ENCODE data around the gene FYCO1. TPM values are rescaled to one million over a fixed set of nuclear protein-coding genes. Genes with fewer than 3 reads are reported as not detected.

Gene FYCO1
- total RNA-seq, 1 donor from 2014 or later = 14.9 TPM

DNA sequence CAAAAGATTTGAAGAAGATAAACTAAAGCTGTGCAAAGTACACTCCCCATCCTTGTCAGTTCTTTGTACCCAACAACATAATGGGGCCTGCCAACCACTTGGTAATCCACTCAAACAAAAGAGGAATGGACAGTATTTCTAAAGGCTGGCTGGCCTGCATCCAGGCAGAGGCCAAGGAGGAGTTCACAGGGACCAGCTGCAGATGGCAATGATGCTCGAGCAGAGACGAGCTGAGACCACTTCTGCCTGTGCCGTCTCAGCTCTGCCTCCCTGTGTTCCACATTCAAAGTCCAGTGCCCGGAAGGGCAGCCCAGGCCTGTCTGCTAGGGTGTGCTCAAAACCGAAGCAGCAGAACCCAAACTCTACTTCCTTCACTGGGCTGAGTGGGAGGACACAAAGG, 38.0 kb downstream of the FYCO1 start:
- intact Hi-C loops (cut with micrococcal nuclease) = no loop called here
- Mint-ChIP-seq H3K36me3 (ENCODE audit: low read depth) (peaks cover 97% of the 10 kb centered on the region), H3K27me3 (no peaks in the 10 kb centered on the region), H3K4me3 (no peak overlapping the region), H3K4me1 (peaks cover 11% of the 10 kb centered on the region), H3K27ac (no peak overlapping the region), H3K9me3 (no peaks in the 10 kb centered on the region)
- TF ChIP-seq, protein P1, sequence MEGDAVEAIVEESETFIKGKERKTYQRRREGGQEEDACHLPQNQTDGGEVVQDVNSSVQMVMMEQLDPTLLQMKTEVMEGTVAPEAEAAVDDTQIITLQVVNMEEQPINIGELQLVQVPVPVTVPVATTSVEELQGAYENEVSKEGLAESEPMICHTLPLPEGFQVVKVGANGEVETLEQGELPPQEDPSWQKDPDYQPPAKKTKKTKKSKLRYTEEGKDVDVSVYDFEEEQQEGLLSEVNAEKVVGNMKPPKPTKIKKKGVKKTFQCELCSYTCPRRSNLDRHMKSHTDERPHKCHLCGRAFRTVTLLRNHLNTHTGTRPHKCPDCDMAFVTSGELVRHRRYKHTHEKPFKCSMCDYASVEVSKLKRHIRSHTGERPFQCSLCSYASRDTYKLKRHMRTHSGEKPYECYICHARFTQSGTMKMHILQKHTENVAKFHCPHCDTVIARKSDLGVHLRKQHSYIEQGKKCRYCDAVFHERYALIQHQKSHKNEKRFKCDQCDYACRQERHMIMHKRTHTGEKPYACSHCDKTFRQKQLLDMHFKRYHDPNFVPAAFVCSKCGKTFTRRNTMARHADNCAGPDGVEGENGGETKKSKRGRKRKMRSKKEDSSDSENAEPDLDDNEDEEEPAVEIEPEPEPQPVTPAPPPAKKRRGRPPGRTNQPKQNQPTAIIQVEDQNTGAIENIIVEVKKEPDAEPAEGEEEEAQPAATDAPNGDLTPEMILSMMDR (IDR thresholded peaks at IDR 0.05) = no peak
- ATAC-seq (ENCODE audit: low read depth) = no peak
- no peak for DNase-seq
- ChIA-PET CTCF (no interaction called here), POLR2A (no interaction called here)

DNA sequence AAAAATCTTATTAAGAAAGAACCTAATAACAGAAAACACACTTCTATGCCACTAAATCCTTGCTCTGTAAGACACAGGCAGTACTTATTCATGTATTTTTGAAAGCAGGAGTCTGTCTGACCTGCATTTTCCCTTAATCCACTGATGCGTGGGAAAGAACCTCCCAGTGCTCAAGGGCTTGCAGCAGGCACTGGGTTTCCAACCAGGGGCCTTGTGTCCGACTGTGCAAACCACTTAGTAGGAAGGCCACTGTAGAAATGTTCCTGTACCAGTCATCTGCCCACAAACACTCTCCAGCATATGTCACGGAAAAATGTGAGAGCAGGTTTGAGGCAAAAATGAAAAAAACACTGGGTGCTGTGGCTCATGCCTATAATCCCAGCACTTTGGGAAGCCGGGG, 39.9 kb downstream of the FYCO1 start:
- TF ChIP-seq, protein P1 (IDR thresholded peaks at IDR 0.05) = no peak
- H3K27ac Mint-ChIP-seq = no peak overlapping the region
- ATAC-seq (ENCODE audit: low read depth) = no peak
- DNase-seq = no peak
- no peaks in the 10 kb centered on the region for H3K4me1 Mint-ChIP-seq
- ChIA-PET POLR2A (no interaction called here), CTCF (no interaction called here)
- intact Hi-C loops (cut with micrococcal nuclease) = no loop called here
- no peak overlapping the region for H3K4me3 Mint-ChIP-seq
- no peaks in the 10 kb centered on the region for H3K9me3 Mint-ChIP-seq
- peaks cover 97% of the 10 kb centered on the region for H3K36me3 Mint-ChIP-seq (ENCODE audit: low read depth)
- H3K27me3 Mint-ChIP-seq = no peaks in the 10 kb centered on the region

DNA sequence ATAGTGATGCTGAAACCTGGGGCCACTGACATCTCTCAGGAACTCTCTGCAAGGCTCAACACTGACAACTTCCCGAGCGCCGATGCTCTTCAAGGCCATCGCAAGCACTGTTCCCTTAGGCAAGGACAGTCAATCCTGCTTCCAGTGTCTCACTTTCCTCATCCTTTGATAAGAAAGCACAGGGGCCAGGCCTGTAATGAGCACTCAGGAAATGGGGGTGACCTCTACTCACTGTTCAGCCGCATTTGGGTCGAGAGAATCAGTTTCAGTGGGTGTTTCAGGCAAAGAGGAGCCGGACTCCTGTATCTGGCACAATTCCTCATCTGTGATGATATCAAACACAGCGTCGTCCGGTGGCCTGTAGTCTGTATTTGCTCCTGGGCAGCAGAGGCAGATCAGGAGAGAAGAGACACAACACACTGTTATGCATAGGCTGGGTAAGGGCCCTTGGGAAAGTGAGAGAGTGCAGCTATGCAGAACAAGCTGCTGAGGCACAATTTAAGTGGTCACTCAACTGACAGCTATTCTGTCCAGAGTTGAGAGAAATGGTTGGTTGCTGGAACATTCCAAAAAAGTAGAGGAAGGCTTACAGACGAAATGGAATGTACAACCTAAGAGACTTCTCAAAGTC, 40.5 kb downstream of the FYCO1 start:
- Mint-ChIP-seq H3K27me3 (no peaks in the 10 kb centered on the region), H3K36me3 (ENCODE audit: low read depth) (peaks cover 94% of the 10 kb centered on the region), H3K4me3 (no peak overlapping the region), H3K27ac (no peak overlapping the region), H3K9me3 (no peaks in the 10 kb centered on the region), H3K4me1 (no peaks in the 10 kb centered on the region)
- DNase-seq (no peak), ATAC-seq (ENCODE audit: low read depth) (no peak)
- CTCF ChIA-PET = no interaction called here
- intact Hi-C loops (cut with micrococcal nuclease) = no loop called here
- TF ChIP-seq, protein P1 (IDR thresholded peaks at IDR 0.05) = no peak
- POLR2A ChIA-PET = no interaction called here

DNA sequence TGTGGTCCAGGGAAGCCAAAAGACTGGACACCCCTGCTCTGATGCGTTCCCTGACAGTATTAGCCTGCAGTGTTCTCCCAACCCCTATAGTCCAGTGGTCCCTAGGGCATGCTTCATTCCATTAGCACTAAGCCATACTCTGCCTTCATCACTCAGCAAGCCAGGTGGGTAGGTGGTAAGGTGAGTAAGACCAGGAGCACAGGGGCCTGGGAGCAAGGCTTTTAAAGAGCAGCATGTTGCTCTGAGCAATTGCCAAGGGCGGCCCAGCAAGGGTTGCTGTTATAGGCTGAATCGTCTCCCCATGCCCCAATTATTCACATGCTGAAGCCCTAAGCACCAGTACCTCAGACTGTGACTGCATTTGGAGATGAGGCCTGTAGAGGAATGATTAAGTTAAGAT, 41.3 kb downstream of the FYCO1 start:
- H3K4me3 Mint-ChIP-seq = no peak overlapping the region
- ChIA-PET CTCF (no interaction called here), POLR2A (no interaction called here)
- intact Hi-C loops (cut with micrococcal nuclease) = no loop called here
- H3K27ac Mint-ChIP-seq = no peak overlapping the region
- ATAC-seq (ENCODE audit: low read depth) (no peak), DNase-seq (no peak)
- H3K4me1 Mint-ChIP-seq = no peaks in the 10 kb centered on the region
- H3K27me3 Mint-ChIP-seq = no peaks in the 10 kb centered on the region
- H3K9me3 Mint-ChIP-seq = no peaks in the 10 kb centered on the region
- TF ChIP-seq, protein P1 (IDR thresholded peaks at IDR 0.05) = no peak
- H3K36me3 Mint-ChIP-seq (ENCODE audit: low read depth) = peaks cover 93% of the 10 kb centered on the region

DNA sequence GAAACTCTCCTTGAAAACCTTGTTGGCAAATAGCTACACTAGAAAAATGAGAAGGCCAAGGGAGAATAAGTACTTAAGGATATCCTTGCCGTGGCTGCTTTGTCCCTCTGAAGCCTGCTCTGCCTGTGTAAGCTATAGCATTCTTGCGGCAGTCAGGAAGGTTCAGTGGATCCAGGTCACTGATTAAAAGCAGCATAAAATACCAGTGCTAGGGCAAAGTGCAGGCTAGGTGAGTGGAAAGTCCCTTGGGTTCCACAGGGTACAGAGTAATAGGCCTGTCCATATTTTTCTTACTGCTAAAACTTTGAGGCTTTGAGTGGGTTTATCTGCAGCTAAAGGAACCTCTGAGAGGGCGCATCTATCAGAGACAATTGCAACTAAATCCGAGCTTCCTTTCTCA, 42.1 kb downstream of the FYCO1 start:
- ATAC-seq (ENCODE audit: low read depth) (no peak), DNase-seq (no peak)
- Mint-ChIP-seq H3K36me3 (ENCODE audit: low read depth) (peaks cover 93% of the 10 kb centered on the region), H3K4me3 (no peak overlapping the region), H3K27ac (no peak overlapping the region), H3K4me1 (no peaks in the 10 kb centered on the region), H3K27me3 (no peaks in the 10 kb centered on the region), H3K9me3 (no peaks in the 10 kb centered on the region)
- intact Hi-C loops (cut with micrococcal nuclease) = no loop called here
- POLR2A ChIA-PET = no interaction called here
- CTCF ChIA-PET = no interaction called here
- TF ChIP-seq, protein P1 (IDR thresholded peaks at IDR 0.05) = no peak
